Measurements from ENCODE around the gene HABP2.

The HABP2 gene

GRCh38 chr10:113552701-113553100 is at the start of gene HABP2:
HABP2 (plus strand) TSS chr10:113553053; CDS start chr10:113553122, 69 bp downstream.
- DNase-seq (ENCODE audit: low read depth in 2 of 2, low spot score in 1 of 2): no peak

GRCh38 chr10:113503930-113504329 is 48.9 kb upstream of the HABP2 start:
- no peak for DNase-seq (ENCODE audit: low read depth in 2 of 2, low spot score in 1 of 2)

- no peak for DNase-seq (ENCODE audit: low read depth in 2 of 2, low spot score in 1 of 2)
Observed at GRCh38 chr10:113504423-113504822, 48.4 kb upstream of the HABP2 start.

- DNase-seq (ENCODE audit: low read depth in 2 of 2, low spot score in 1 of 2): no peak
Observed at GRCh38 chr10:113506476-113506875, 46.4 kb upstream of the HABP2 start.

GRCh38 chr10:113511419-113511818 is 41.4 kb upstream of the HABP2 start:
- DNase-seq (ENCODE audit: low read depth in 2 of 2, low spot score in 1 of 2): no peak

- DNase-seq (ENCODE audit: low read depth in 2 of 2, low spot score in 1 of 2): no peak
Observed at GRCh38 chr10:113515161-113515560, 37.7 kb upstream of the HABP2 start.

- DNase-seq (ENCODE audit: low read depth in 2 of 2, low spot score in 1 of 2): no peak
Observed at GRCh38 chr10:113515601-113516000, 37.3 kb upstream of the HABP2 start.

- no peak for DNase-seq (ENCODE audit: low read depth in 2 of 2, low spot score in 1 of 2)
Observed at GRCh38 chr10:113516061-113516460, 36.8 kb upstream of the HABP2 start.

- DNase-seq (ENCODE audit: low read depth in 2 of 2, low spot score in 1 of 2): no peak
Observed at GRCh38 chr10:113517165-113517900, 35.5 kb upstream of the HABP2 start.

GRCh38 chr10:113517901-113518260 is 35.0 kb upstream of the HABP2 start:
- DNase-seq (ENCODE audit: low read depth in 2 of 2, low spot score in 1 of 2): no peak

DNA sequence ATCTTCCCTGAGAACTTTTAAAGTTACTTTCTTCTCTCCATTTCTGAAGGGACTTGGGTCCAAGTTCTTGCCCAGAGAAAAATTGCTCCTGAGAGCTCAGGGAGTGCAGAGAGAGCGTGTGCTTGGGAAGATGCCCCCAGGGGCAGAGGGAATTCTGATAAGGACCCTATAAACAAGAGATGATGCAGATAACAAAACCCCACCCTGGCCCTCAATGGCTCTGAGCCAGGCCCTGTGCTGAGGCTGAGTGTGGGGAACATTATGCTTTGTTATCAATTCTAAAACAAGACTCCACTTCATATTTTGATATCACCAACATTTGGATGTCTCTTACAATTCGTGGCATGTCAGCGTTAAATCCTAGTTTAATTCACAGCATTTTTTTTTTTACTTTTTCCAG is 34.4 kb upstream of the HABP2 start:
- DNase-seq (ENCODE audit: low read depth in 2 of 2, low spot score in 1 of 2): no peak

GRCh38 chr10:113518816-113519591 is 33.8 kb upstream of the HABP2 start:
- DNase-seq (ENCODE audit: low read depth in 2 of 2, low spot score in 1 of 2): no peak

DNA sequence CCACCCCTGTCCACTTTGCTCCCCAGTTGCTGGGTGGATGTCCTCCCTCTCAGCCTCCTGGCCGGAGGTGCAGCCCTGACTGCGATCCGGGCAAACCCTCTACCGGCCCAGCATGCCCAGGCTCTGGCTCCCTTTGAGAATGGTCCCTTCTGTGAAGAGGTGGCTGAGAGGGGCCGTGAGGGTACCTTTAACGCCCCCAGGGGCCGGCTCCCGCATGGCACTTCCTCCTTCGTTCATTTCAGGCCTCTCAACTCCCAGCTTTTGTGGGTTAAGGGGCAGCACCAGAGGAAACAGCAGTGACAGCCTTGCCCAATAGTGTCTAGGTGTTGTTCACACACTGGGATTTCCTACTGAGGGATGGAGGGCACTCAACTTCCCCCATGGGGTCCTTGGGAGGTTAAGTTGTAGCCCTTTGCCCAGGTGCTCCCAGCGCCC is 33.2 kb upstream of the HABP2 start:
- no peak for DNase-seq (ENCODE audit: low read depth in 2 of 2, low spot score in 1 of 2)

GRCh38 chr10:113520261-113520660 is 32.6 kb upstream of the HABP2 start:
- DNase-seq (ENCODE audit: low read depth in 2 of 2, low spot score in 1 of 2): no peak

GRCh38 chr10:113520690-113521474 is 32.0 kb upstream of the HABP2 start:
- DNase-seq (ENCODE audit: low read depth in 2 of 2, low spot score in 1 of 2): no peak

GRCh38 chr10:113521475-113521795 is 31.4 kb upstream of the HABP2 start:
- DNase-seq (ENCODE audit: low read depth in 2 of 2, low spot score in 1 of 2): no peak

DNA sequence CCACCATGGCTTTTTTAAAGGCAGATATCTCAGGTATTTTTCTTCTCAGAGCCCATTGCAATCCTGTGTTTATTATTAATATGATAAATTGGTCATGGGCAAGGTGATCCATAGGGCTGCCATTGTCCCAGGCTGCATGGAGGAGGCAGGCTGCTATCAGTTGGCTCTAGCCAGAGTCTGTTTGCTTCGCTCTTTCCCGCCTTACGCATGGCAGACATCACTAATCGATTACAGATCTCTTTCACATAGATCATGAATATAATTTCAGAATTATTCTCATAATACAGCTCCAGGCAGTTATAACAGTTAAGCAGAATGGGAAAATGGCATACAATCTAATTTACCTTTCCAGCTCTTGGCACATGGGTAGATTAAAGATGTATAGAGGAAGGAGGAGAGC is 30.4 kb upstream of the HABP2 start:
- DNase-seq (ENCODE audit: low read depth in 2 of 2, low spot score in 1 of 2): no peak

DNA sequence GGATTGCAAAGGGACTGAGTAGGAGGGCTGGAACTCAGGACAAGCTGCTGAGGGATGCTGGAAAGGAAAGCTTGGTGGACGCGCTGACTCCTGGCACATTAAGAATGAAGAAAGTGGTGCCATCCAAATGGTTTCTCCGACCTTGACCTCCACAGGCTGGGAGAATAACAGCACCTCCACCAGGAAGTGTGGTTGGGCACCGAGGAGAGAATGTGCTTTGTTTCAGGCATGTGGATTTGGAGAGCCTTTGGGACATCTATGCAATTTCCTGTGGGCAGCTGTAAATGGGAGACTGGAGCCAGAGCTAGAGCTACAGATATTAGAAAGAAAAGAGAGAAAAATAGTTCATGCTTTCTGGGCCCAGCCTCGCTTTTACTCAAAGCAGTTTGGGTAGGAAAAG is 29.8 kb upstream of the HABP2 start:
- DNase-seq (ENCODE audit: low read depth in 2 of 2, low spot score in 1 of 2): no peak

- DNase-seq (ENCODE audit: low read depth in 2 of 2, low spot score in 1 of 2): no peak
Observed at GRCh38 chr10:113523628-113524027, 29.2 kb upstream of the HABP2 start.

DNA sequence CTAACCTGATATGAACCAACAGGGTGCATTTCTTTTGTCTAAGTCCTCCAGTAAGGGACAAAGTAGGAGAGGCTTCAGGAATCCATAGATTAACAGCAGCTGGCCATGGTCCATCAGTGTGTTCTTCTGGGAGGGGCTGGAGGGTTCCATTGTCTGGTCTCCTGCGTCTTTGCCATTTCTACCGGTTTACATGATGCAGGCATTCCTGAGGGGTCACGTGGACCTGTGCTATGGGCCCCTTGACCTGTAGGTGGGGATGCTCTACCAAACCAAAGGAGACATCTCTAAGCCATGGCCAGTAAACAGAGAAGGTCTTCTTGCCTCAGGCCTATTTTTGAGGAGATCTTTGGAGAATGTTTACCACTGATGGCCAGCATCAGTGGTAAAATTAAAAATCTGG is 28.7 kb upstream of the HABP2 start:
- no peak for DNase-seq (ENCODE audit: low read depth in 2 of 2, low spot score in 1 of 2)

- DNase-seq (ENCODE audit: low read depth in 2 of 2, low spot score in 1 of 2): no peak
Observed at GRCh38 chr10:113524539-113525490, 28.0 kb upstream of the HABP2 start.
